Astrocyte (in vitro differentiated cells and primary cell): ENCODE results near the gene ZFYVE28. TPM values are rescaled to one million over a fixed set of nuclear protein-coding genes. Genes with fewer than 3 reads are reported as not detected.
A peak's percentile ranks its signal among the peaks of the same experiment; 100 is the strongest.

Source experiments
- DNase-seq: peaks from one replicate; pipeline ENCODE4 v3.0.0-alpha.2; 2010; ENCODE audit warnings: low read depth
- FAIRE-seq: peaks from 2 replicates; lab custom pipeline; 2011; peaks lifted over from hg19 to GRCh38; lab: Jason Lieb, UNC
- H2AFZ ChIP-seq: 2 replicates; pipeline ENCODE4 v1.6.0; 2012; ENCODE audit warnings: low read depth, low read length, inconsistent platforms
- H3K27ac ChIP-seq: 2 replicates; pipeline ENCODE4 v1.5.1; 2011; ENCODE audit warnings: low read depth, low read length, inconsistent platforms
- H3K27me3 ChIP-seq: 2 replicates; pipeline ENCODE4 v1.6.0; 2011; ENCODE audit warnings: low read length, inconsistent platforms; ENCODE audit not compliant: insufficient read depth
- H3K36me3 ChIP-seq: 2 replicates; pipeline ENCODE4 v1.5.1; 2011; ENCODE audit warnings: low read length, inconsistent platforms; ENCODE audit not compliant: insufficient read depth
- H3K4me1 ChIP-seq: 2 replicates; pipeline ENCODE4 v1.5.1; 2011; ENCODE audit warnings: low read length, inconsistent platforms; ENCODE audit not compliant: insufficient read depth
- H3K4me2 ChIP-seq: 2 replicates; pipeline ENCODE4 v1.6.0; 2012; ENCODE audit warnings: low read length, inconsistent platforms
- H3K4me3 ChIP-seq: 2 replicates; pipeline ENCODE4 v1.5.1; 2011; ENCODE audit warnings: low read depth, mild to moderate bottlenecking, low read length, inconsistent platforms; ENCODE audit not compliant: insufficient read depth
- H3K79me2 ChIP-seq: 2 replicates; pipeline ENCODE4 v1.6.0; 2012; ENCODE audit warnings: mild to moderate bottlenecking, low read length, inconsistent platforms; ENCODE audit not compliant: insufficient read depth
- H3K9ac ChIP-seq: 2 replicates; pipeline ENCODE4 v1.6.0; 2012; ENCODE audit warnings: mild to moderate bottlenecking, low read length, inconsistent platforms
- H3K9me3 ChIP-seq: 2 replicates; pipeline ENCODE4 v1.5.1; 2012; ENCODE audit warnings: low read depth, mild to moderate bottlenecking, low read length, inconsistent platforms; ENCODE audit not compliant: insufficient read depth
- H4K20me1 ChIP-seq: 2 replicates; pipeline ENCODE4 v1.6.0; 2012; ENCODE audit warnings: low read length, inconsistent platforms; ENCODE audit not compliant: insufficient read depth
- H3K27ac Mint-ChIP-seq: one replicate; pipeline ENCODE4 v1.8.0; 2021; ENCODE audit warnings: mild to moderate bottlenecking, mixed read lengths; ENCODE audit not compliant: unreplicated experiment
- H3K27me3 Mint-ChIP-seq: one replicate; pipeline ENCODE4 v1.8.0; 2021; ENCODE audit warnings: low read depth, mixed read lengths; ENCODE audit not compliant: unreplicated experiment
- H3K36me3 Mint-ChIP-seq: one replicate; pipeline ENCODE4 v1.8.0; 2021; ENCODE audit warnings: low read depth, mixed read lengths; ENCODE audit not compliant: unreplicated experiment
- H3K4me1 Mint-ChIP-seq: one replicate; pipeline ENCODE4 v1.8.0; 2021; ENCODE audit warnings: low read depth, mixed read lengths; ENCODE audit not compliant: unreplicated experiment
- H3K4me3 Mint-ChIP-seq: one replicate; pipeline ENCODE4 v1.8.0; 2021; ENCODE audit warnings: mild to moderate bottlenecking, moderate library complexity, mixed read lengths; ENCODE audit not compliant: unreplicated experiment
- H3K9me3 Mint-ChIP-seq: one replicate; pipeline ENCODE4 v1.8.0; 2021; ENCODE audit warnings: mild to moderate bottlenecking, mixed read lengths; ENCODE audit not compliant: unreplicated experiment
- EZH2 ChIP-seq: IDR thresholded peaks from 2 replicates; pipeline ENCODE4 v1.6.1; 2012; ENCODE audit warnings: mild to moderate bottlenecking, low read length, inconsistent platforms; ENCODE audit not compliant: insufficient read depth
- total RNA-seq: library from RNA; stranded (reverse); gene quantifications from 2 replicates; pipeline ENCODE4 v1.2.1, GENCODE V29; 2021
- TF ChIP-seq, protein P1 (sequence below): IDR thresholded peaks from 2 replicates; pipeline ENCODE4 v1.5.1; 2011; ENCODE audit warnings: low read depth, mild to moderate bottlenecking, inconsistent platforms, low read length, moderate library complexity; ENCODE audit not compliant: insufficient read depth

The ZFYVE28 gene
- total RNA-seq, 1 donor from 2014 or later, result 0.68 TPM

DNA sequence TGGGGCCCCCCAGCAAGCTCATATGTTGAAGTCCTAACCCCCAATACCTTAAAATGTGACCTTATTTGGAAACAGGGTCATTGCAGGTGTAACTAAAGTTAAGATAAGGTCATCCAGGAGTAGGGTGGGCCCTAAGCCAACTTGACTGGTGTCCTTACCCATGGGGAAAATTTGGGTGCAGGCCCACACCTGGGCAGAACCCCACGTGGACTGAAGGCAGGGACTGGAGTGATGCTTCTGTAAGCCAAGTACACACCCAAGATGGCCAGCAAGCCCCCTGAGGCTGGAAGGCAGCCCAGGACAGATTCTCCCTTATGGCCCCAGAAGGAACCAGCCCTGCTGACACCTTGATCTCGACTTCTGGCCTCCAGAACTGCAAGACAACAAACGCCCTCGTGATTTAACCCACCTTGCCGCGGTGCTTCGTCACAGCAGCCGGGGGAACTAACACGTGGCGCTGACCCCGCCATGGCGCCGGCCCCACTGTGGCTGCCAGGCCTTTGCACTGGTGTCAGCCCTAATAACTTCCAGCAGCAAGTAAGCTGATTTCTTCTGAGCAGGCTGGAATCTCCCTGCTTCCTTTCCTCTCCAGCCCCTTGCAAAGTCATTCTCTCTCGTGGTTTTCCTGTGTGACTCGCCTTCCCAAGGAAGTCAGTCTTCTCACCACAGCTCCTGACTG is 133.4 kb downstream of the ZFYVE28 start:
- no peaks in the 10 kb centered on the region for H3K36me3 Mint-ChIP-seq
- no peak overlapping the region for H3K27ac ChIP-seq
- no peak overlapping the region for H3K4me3 Mint-ChIP-seq
- H3K27me3 Mint-ChIP-seq, result peaks cover 22% of the 10 kb centered on the region
- no peaks in the 10 kb centered on the region for H3K36me3 ChIP-seq
- DNase-seq (peak; percentile 62), FAIRE-seq (peak; percentile 56)
- H3K4me3 ChIP-seq, result no peak overlapping the region
- H2AFZ ChIP-seq, result peak overlapping the region; percentile 63
- H3K9me3 ChIP-seq, result no peaks in the 10 kb centered on the region
- no peaks in the 10 kb centered on the region for H3K9me3 Mint-ChIP-seq
- H3K4me2 ChIP-seq, result peak overlapping the region; percentile 56
- no peaks in the 10 kb centered on the region for H3K79me2 ChIP-seq
- H3K4me1 Mint-ChIP-seq, result peaks cover 5% of the 10 kb centered on the region
- H3K9ac ChIP-seq, result no peak overlapping the region
- H3K27me3 ChIP-seq, result peaks cover 3% of the 10 kb centered on the region
- H3K27ac Mint-ChIP-seq, result no peak overlapping the region
- H3K4me1 ChIP-seq, result peaks cover 11% of the 10 kb centered on the region
- no peaks in the 10 kb centered on the region for H4K20me1 ChIP-seq
- TF ChIP-seq, protein P1, sequence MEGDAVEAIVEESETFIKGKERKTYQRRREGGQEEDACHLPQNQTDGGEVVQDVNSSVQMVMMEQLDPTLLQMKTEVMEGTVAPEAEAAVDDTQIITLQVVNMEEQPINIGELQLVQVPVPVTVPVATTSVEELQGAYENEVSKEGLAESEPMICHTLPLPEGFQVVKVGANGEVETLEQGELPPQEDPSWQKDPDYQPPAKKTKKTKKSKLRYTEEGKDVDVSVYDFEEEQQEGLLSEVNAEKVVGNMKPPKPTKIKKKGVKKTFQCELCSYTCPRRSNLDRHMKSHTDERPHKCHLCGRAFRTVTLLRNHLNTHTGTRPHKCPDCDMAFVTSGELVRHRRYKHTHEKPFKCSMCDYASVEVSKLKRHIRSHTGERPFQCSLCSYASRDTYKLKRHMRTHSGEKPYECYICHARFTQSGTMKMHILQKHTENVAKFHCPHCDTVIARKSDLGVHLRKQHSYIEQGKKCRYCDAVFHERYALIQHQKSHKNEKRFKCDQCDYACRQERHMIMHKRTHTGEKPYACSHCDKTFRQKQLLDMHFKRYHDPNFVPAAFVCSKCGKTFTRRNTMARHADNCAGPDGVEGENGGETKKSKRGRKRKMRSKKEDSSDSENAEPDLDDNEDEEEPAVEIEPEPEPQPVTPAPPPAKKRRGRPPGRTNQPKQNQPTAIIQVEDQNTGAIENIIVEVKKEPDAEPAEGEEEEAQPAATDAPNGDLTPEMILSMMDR, result no peak
- TF ChIP-seq EZH2, result no peak

DNA sequence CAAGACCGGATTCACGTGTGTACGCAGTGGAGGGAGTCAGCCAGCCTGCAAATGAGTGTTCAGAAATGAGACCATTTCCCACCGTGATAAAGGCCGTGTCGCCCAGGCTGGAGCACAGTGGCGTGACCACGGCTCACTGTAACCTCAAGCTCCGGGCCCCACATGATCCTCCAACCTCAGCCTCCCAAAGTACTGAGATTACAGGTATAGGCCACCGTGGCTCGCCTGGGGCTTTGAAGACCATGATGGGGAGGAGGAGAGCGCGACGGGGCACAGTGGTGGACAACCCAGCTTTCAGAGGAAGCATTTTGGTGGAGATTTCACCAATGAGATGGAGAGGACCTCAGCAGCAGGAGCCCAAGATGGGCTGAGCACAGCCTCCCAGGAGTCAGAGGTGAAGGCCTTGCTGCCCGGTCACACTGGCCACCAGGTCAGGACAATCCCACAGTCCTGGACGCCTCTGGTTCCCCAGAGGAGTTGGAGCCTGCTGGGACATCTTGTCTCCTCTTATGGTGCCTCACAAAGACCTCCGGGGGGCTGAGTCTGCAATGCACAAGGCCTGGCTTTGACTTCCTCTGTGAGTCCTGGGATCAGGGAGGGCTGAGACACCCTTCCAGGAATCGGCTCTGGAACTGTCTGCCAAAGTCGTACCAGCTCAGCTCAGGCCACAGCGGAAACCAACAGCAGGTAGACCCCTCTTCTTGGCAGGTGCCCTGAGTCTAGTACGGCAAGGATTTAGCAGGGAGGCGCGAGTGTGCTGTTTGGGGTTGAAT is 134.1 kb downstream of the ZFYVE28 start:
- H3K36me3 Mint-ChIP-seq, result no peaks in the 10 kb centered on the region
- no peak overlapping the region for H3K27ac ChIP-seq
- peaks cover 11% of the 10 kb centered on the region for H3K4me1 ChIP-seq
- H3K27me3 Mint-ChIP-seq, result peaks cover 27% of the 10 kb centered on the region
- no peak overlapping the region for H3K4me2 ChIP-seq
- H3K9me3 Mint-ChIP-seq, result no peaks in the 10 kb centered on the region
- TF ChIP-seq, protein P1, result no peak
- H3K4me3 Mint-ChIP-seq, result no peak overlapping the region
- no peak overlapping the region for H3K4me3 ChIP-seq
- no peaks in the 10 kb centered on the region for H3K79me2 ChIP-seq
- no peaks in the 10 kb centered on the region for H4K20me1 ChIP-seq
- H3K9me3 ChIP-seq, result no peaks in the 10 kb centered on the region
- DNase-seq (no peak), FAIRE-seq (no peak)
- H3K4me1 Mint-ChIP-seq, result peaks cover 5% of the 10 kb centered on the region
- no peak overlapping the region for H2AFZ ChIP-seq
- no peak overlapping the region for H3K27ac Mint-ChIP-seq
- no peaks in the 10 kb centered on the region for H3K36me3 ChIP-seq
- no peak overlapping the region for H3K9ac ChIP-seq
- H3K27me3 ChIP-seq, result peaks cover 3% of the 10 kb centered on the region

DNA sequence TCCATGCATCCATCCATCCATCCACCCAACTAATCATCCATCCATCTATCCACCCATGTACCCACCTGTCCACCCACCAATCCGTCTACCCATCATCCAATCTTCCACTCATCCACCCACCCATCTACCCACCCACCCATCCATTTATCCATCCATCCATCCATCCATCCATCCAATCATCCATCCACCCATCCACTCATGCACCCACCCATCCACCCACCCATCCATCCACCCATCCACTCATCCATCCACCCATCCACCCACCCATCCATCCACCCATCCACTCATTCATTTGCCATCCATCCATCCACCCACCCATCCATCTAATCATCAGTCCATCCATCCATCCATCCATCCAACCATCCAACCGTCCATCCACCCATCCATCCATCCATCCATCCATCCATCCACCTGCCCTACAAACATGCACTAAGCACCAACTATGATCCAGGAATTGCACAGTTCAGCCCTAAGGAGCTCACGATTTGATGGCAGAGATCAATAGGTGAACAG is 135.2 kb downstream of the ZFYVE28 start:
- no peaks in the 10 kb centered on the region for H3K36me3 ChIP-seq
- Mint-ChIP-seq H3K36me3 (no peaks in the 10 kb centered on the region), H3K9me3 (no peaks in the 10 kb centered on the region), H3K27me3 (peaks cover 27% of the 10 kb centered on the region), H3K27ac (no peak overlapping the region), H3K4me1 (peaks cover 5% of the 10 kb centered on the region), H3K4me3 (no peak overlapping the region)
- no peak overlapping the region for H2AFZ ChIP-seq
- H3K79me2 ChIP-seq, result no peaks in the 10 kb centered on the region
- H3K27ac ChIP-seq, result no peak overlapping the region
- DNase-seq (no peak), FAIRE-seq (no peak)
- peaks cover 3% of the 10 kb centered on the region for H3K27me3 ChIP-seq
- H3K4me1 ChIP-seq, result peaks cover 11% of the 10 kb centered on the region
- no peaks in the 10 kb centered on the region for H4K20me1 ChIP-seq
- TF ChIP-seq EZH2, result no peak
- TF ChIP-seq, protein P1, result no peak
- H3K9ac ChIP-seq, result no peak overlapping the region
- H3K4me2 ChIP-seq, result no peak overlapping the region
- no peak overlapping the region for H3K4me3 ChIP-seq
- H3K9me3 ChIP-seq, result no peaks in the 10 kb centered on the region
